ENCODE measurements around the gene TMCC2.

The TMCC2 gene

DNA sequence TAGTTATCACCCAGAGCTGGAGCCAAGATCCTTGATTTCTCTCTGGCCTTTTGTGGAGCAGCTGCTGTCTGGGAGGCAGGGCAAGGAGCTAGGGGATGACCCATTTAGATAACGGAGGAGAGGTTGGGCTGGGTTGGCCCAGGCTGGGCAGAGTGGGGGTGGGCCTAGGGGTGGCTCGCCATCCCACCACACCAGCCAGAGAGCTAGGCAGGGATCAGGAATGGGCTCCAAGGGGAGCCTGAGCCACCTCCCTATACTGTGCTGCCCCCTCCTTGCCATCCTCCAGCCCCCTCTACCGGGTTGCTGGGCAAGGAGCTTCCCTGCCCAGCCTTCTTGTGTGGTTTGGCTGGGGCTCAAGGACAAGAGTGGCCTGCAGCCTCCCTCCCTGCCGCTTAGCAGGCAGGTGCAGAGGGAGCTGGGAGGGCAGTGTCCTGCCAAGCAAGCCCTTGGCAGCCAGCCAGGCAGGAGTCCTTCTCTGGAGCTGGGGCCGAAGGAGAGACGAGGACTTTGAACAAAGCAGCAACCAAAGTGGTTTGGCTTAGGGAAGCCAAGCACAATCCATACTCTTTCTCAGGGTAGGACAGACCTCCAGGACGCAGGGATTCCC is 89.7 kb downstream of the TMCC2 start:
- TF ChIP-seq TAF1 (IDR thresholded peaks at IDR 0.05; ENCODE audit: borderline replicate concordance, insufficient read depth, low read length) (no peak), POLR2AphosphoS5 (IDR thresholded peaks at IDR 0.05; ENCODE audit: low read depth, low read length) (no peak), SIN3A (IDR thresholded peaks at IDR 0.05; ENCODE audit: borderline replicate concordance, insufficient read depth, low read length) (no peak), FOXP2 (optimal IDR thresholded peaks at IDR 0.05; ENCODE audit: borderline replicate concordance, extremely low read depth, extremely low read length, insufficient read depth) (no peak)
- TF ChIP-seq, protein P1, sequence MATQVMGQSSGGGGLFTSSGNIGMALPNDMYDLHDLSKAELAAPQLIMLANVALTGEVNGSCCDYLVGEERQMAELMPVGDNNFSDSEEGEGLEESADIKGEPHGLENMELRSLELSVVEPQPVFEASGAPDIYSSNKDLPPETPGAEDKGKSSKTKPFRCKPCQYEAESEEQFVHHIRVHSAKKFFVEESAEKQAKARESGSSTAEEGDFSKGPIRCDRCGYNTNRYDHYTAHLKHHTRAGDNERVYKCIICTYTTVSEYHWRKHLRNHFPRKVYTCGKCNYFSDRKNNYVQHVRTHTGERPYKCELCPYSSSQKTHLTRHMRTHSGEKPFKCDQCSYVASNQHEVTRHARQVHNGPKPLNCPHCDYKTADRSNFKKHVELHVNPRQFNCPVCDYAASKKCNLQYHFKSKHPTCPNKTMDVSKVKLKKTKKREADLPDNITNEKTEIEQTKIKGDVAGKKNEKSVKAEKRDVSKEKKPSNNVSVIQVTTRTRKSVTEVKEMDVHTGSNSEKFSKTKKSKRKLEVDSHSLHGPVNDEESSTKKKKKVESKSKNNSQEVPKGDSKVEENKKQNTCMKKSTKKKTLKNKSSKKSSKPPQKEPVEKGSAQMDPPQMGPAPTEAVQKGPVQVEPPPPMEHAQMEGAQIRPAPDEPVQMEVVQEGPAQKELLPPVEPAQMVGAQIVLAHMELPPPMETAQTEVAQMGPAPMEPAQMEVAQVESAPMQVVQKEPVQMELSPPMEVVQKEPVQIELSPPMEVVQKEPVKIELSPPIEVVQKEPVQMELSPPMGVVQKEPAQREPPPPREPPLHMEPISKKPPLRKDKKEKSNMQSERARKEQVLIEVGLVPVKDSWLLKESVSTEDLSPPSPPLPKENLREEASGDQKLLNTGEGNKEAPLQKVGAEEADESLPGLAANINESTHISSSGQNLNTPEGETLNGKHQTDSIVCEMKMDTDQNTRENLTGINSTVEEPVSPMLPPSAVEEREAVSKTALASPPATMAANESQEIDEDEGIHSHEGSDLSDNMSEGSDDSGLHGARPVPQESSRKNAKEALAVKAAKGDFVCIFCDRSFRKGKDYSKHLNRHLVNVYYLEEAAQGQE (IDR thresholded peaks at IDR 0.05; ENCODE audit: insufficient read depth in 1 of 2, low read depth in 2 of 2, low read length in 2 of 2) = no peak

DNA sequence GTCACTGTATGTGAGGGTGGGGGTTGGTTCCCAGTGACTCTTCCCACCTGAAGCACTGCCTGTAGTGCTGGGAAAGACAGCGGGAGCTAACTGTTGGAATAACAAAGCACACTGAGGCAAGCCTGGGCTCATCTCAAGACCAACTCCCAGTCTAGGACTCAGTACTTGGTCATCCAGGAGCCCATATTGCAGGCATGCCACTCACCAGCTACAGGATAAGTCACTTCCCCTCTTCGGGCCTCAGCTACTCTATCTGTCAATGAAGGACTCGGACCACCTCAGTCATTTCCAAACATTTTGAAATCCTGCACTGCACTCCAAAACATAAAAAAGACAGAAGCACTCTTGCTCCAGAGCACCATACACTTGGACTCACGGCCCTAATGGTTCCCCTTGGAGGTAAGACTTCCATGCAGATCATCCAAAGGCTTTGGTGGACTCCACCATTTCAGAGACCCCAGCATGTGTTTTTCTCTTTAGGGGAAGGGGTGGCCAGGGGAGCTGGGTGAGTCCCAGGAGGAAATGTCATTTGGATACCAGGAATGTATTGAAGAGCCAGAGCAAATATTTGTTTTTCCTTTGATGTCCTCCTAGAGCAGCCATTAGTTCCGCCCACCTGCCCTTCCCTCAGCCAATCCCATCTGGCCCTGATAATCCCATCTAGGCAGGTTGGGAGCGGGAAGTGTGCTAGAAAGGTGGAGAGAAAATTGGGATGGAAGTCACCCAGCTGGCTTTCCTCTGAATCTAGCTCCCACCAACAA is 90.7 kb downstream of the TMCC2 start:
- TF ChIP-seq, protein P1 (IDR thresholded peaks at IDR 0.05; ENCODE audit: insufficient read depth in 1 of 2, low read depth in 2 of 2, low read length in 2 of 2) = no peak
- TF ChIP-seq TAF1 (IDR thresholded peaks at IDR 0.05; ENCODE audit: borderline replicate concordance, insufficient read depth, low read length) = no peak

DNA sequence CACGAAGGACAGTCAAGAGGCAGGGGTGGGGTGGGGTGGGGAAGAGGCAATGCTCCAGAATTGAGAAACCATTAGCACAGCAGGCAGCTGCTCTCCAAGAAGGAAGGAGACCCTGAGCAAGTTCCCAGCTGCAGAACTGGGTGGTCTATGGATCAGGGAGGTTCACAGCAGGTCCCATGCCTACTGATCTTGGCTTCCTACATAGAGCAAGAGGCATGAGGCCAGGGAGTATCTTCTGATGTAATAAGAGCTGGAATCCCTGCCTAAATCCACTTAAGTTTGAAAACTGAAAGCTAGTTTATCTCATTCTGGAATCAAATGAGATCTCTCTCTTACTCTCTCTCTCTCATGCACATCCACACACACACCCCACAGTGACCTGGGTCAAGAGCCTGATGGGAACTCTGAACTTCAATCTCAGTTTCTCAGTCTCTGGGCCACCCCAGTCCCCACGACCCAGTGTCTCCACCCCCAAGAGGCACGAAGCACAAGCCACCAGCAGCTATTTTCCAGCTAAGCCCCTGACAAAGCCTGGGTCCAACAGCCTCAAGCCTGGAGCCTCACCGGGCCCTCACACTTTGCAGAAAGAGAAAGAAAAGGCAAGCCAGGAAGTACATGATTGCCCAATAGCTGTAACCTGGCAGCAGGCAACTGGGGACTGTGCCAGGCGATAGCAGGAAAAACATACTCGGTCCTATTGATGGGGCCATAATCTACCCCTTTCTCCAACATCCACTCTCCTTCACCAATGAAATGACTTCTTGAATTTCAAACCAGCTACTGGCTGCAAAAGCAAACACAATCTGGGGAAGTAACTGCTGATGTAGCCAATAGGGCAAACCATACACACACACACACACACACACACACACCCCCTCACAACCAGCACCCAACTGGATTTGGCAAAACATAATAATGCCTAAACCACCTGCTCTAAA is 91.6 kb downstream of the TMCC2 start:
- no peak for TF ChIP-seq SIN3A (IDR thresholded peaks at IDR 0.05; ENCODE audit: borderline replicate concordance, insufficient read depth, low read length)
- TF ChIP-seq, protein P1 (IDR thresholded peaks at IDR 0.05; ENCODE audit: insufficient read depth in 1 of 2, low read depth in 2 of 2, low read length in 2 of 2) = no peak
- no peak for TF ChIP-seq FOXP2 (optimal IDR thresholded peaks at IDR 0.05; ENCODE audit: borderline replicate concordance, extremely low read depth, extremely low read length, insufficient read depth)
- TF ChIP-seq POLR2AphosphoS5 (IDR thresholded peaks at IDR 0.05; ENCODE audit: low read depth, low read length) = no peak
- no peak for TF ChIP-seq TAF1 (IDR thresholded peaks at IDR 0.05; ENCODE audit: borderline replicate concordance, insufficient read depth, low read length)

DNA sequence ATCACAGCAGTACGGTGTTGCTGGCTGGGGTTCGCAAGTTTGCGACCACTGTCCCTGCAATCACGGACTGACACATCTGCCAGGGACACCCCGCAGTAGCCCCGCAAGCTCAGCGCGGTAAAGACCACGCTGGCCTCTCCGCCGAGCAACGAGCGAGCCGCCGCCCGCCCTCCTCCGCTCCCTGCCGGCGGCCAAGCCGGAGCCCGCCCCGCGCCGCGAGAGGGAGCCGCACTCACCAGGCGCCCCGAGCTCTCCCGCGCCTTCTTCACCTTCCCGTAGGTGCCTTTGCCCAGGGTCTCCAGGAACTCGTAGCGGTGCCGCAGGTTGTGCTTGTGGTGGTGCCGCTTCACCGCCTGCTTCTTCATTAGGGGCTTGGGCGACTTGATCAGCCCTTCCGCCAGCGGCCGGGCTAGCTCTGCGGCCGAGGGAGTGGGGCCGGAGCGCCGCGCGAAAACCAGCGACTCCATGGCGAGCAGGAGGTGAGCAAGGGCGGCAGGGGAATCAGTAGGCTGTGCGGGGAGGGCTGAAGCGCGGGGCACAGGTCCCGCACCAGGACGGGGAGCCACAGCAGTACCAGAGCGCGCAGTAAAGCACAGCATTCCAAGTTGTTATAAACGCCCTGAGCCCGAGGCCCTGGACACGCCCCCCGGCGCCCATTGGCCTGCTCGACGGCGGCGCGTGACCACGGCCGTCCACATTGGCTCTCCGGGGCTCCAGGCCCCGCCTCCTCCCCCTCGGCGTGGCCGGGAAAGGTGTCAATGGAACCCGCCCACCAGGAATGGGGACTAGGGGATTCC is 93.6 kb downstream of the TMCC2 start, which contains the start of gene NUAK2:
TSS of gene NUAK2 (minus strand) at position 584 of the 797 bp plus-strand sequence. CDS start at position 467, 117 bp downstream.
- TF ChIP-seq, protein P1 (IDR thresholded peaks at IDR 0.05; ENCODE audit: insufficient read depth in 1 of 2, low read depth in 2 of 2, low read length in 2 of 2) = no peak
- peak; percentile 79 for TF ChIP-seq POLR2AphosphoS5 (IDR thresholded peaks at IDR 0.05; ENCODE audit: low read depth, low read length)
